Spleen (tissue), 11 donors: ENCODE measurements around the gene KIF21B. TPM values are rescaled to one million over a fixed set of nuclear protein-coding genes. Genes with fewer than 3 reads are reported as not detected.

ENCODE experiments used
- DNase-seq: peaks from one replicate; pipeline ENCODE4 v3.0.0-alpha.2; 2020
- H3K27ac ChIP-seq, 8 donors: fragments of 200-600 bp; sonication (generic) in 7 of 8; 1 replicate in 4 of 8; 2 replicates in 4 of 8; pipeline versions ENCODE4 v1.5.0 to v1.8.0; 2016 to 2021; ENCODE audit warnings: inconsistent platforms in 4 of 8, mild to moderate bottlenecking in 4 of 8, moderate library complexity in 1 of 8
- H3K27me3 ChIP-seq, 7 donors: fragments of 200-600 bp; sonication (generic) in 6 of 7; replicated peaks in 1 of 7; 1 replicate in 4 of 7; 2 replicates in 3 of 7; pipeline versions ENCODE4 v1.5.0 to v1.8.0; 2016 to 2021; ENCODE audit warnings: inconsistent platforms in 3 of 7, mild to moderate bottlenecking in 1 of 7
- H3K36me3 ChIP-seq, 6 donors: fragments of 200-600 bp; sonication (generic) in 5 of 6; 1 replicate in 4 of 6; 2 replicates in 2 of 6; pipeline versions ENCODE4 v1.5.0 to v1.8.0; 2016 to 2021; ENCODE audit warnings: inconsistent platforms in 2 of 6
- H3K4me1 ChIP-seq, 6 donors: fragments of 200-600 bp; sonication (generic) in 5 of 6; 1 replicate in 3 of 6; 2 replicates in 3 of 6; pipeline versions ENCODE4 v1.5.0 to v1.8.0; 2016 to 2021; ENCODE audit warnings: inconsistent platforms in 3 of 6
- H3K4me3 ChIP-seq, 8 donors: fragments of 200-600 bp; sonication (generic) in 7 of 8; 1 replicate in 4 of 8; 2 replicates in 4 of 8; pipeline versions ENCODE4 v1.5.0 to v1.8.0; 2016 to 2021; ENCODE audit warnings: inconsistent platforms in 4 of 8, mild to moderate bottlenecking in 4 of 8, moderate library complexity in 2 of 8
- H3K9me3 ChIP-seq, 8 donors: fragments of 200-600 bp; sonication (generic) in 7 of 8; 1 replicate in 4 of 8; 2 replicates in 4 of 8; pipeline versions ENCODE4 v1.5.0 to v1.8.0; 2016 to 2021; ENCODE audit warnings: inconsistent platforms in 4 of 8
- POLR2A ChIP-seq, 3 donors: fragments of 450-650 bp; IDR thresholded peaks; one replicate each; pipeline ENCODE4 v1.5.1; 2017; ENCODE audit warnings: antibody characterized with exemption in 3 of 3, mild to moderate bottlenecking in 1 of 3
- POLR2AphosphoS5 ChIP-seq, 3 donors: sonication (generic); formaldehyde crosslinking; IDR thresholded peaks; one replicate each; pipeline ENCODE4 v1.5.1; 2017; ENCODE audit warnings: antibody characterized with exemption in 3 of 3
- WGBS, 5 donors: extraction: QIAGEN DNeasy Blood & Tissue Kit in 3 of 5; methylation state at CpG; one replicate each; pipeline versions ENCODE4 v1.1.5 to v1.1.7; 2013 to 2018; 5-methylcytosine and 5-hydroxymethylcytosine counted together
- intact Hi-C: fragments of 100-400 bp; cut with DNase I; formaldehyde crosslinking; loops from one replicate; pipeline ENCODE4 v1.15.0; 2023; ENCODE audit warnings: low total_unique reads
- polyA plus RNA-seq, 3 donors: library from polyadenylated mRNA; stranded (reverse); fragments of 200-250 nt; gene quantifications; one replicate each; pipeline ENCODE4 v1.2.1, GENCODE V29; 2013
- total RNA-seq, 7 donors: library from RNA; depleted of rRNA in 3 of 7; stranded (reverse); fragments of >200 nt in 3 of 7; fragmentation: NEBNext Ultra II Directional in 4 of 7; extraction: Animal tissue kit (Norgen Biotek cat#: 25700) in 4 of 7; gene quantifications; one replicate each; pipeline versions ENCODE4 v1.1.0 to v1.2.1, GENCODE V29; 2016 to 2021
- TF ChIP-seq, protein P1 (sequence below), 11 experiments: fragments of 200-600 bp in 7 of 11; fragments of 450-650 bp in 4 of 11; sonication (generic) in 4 of 11; IDR thresholded peaks in 8 of 11; conservative IDR thresholded peaks in 3 of 11; 1 replicate in 7 of 11; 2 replicates in 4 of 11; pipeline versions ENCODE4 v1.4.0 to v1.8.0; 2016 to 2021; ENCODE audit warnings: antibody characterized with exemption in 11 of 11, inconsistent platforms in 4 of 11, mild to moderate bottlenecking in 1 of 11
- donor health status: healthy with polysubstance abuse.
- donor health status: DM: no; HTN: no; CAD: no; lungs with moderate emphysema.
- donor health status: DM: no; HTN: no; CAD: no.
- donor health status: Bipolar disorder and iron deficiency.
- donor health status: healthy.
- donor health status: DM: no; HTN: no; CAD: no.
- donor health status: DM: yes; HTN: yes; CAD: no.

Gene KIF21B
- total and polyA plus RNA-seq, 10 donors = 3.0 to 49.0 (median 28.1) TPM

DNA sequence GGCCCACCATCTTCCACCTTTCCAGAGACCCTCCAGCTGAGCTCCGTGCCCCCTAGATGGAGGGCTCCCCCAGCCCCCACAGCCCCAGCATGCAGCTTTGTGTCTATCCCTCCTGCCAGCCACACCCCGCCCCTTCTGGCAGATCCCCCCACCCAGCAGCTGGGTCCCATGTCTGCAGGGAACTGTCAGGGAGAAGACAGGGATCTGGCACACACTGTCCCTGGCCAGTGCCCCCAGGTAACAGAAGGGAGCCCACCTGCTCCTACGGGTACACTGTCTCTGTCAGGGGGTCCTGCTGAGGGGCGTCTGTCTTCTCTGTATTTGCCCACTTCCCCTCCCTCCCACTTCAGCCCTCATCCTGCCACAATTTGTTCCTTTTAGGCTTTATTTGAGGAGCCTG lies 11.2 kb upstream of the KIF21B start:
- intact Hi-C loops = no loop called here
- Histone ChIP-seq H3K4me1 (no peaks in the 10 kb centered on the region), H3K27me3 (no peaks in the 10 kb centered on the region), H3K36me3 (no peaks in the 10 kb centered on the region), H3K9me3 (no peaks in the 10 kb centered on the region), H3K4me3 (no peak overlapping the region), H3K27ac (no peak overlapping the region)
- DNase-seq = no peak
- no peak for TF ChIP-seq POLR2A (IDR thresholded peaks at IDR 0.05)
- TF ChIP-seq, protein P1, sequence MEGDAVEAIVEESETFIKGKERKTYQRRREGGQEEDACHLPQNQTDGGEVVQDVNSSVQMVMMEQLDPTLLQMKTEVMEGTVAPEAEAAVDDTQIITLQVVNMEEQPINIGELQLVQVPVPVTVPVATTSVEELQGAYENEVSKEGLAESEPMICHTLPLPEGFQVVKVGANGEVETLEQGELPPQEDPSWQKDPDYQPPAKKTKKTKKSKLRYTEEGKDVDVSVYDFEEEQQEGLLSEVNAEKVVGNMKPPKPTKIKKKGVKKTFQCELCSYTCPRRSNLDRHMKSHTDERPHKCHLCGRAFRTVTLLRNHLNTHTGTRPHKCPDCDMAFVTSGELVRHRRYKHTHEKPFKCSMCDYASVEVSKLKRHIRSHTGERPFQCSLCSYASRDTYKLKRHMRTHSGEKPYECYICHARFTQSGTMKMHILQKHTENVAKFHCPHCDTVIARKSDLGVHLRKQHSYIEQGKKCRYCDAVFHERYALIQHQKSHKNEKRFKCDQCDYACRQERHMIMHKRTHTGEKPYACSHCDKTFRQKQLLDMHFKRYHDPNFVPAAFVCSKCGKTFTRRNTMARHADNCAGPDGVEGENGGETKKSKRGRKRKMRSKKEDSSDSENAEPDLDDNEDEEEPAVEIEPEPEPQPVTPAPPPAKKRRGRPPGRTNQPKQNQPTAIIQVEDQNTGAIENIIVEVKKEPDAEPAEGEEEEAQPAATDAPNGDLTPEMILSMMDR (IDR thresholded peaks at IDR 0.05 in 8 of 11, conservative IDR thresholded peaks at IDR 0.05 in 3 of 11) = no peak
- no peak for TF ChIP-seq POLR2AphosphoS5 (IDR thresholded peaks at IDR 0.05)
- 80 to 83% (median 82%) methylated on average over 4 of the region's 4 CpGs for WGBS, 5 donors

DNA sequence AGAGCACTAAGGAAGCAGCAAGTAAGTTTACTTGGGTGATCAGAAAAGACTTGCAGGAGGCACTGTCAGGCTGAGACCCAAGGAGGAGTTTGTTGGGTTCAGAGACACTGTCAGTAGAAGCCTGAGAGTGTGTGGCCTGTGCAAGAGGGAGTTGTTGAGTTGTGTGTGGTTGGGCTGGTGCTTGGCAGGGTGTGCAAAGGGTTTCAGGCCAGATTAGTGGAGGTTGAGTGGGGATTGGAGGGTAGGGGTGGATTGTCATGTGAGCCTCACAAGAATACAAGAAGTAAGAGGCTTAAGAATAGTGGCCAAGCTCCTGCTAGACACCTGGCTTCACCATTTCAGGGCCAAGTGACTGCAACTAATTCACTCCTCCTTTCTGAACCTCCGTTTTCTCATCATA lies 8.9 kb upstream of the KIF21B start:
- H3K27ac ChIP-seq = no peak overlapping the region
- H3K27me3 ChIP-seq = no peaks in the 10 kb centered on the region
- H3K9me3 ChIP-seq = no peaks in the 10 kb centered on the region
- no peaks in the 10 kb centered on the region for H3K36me3 ChIP-seq
- peaks cover 1 to 21% (median 17%) of the 10 kb centered on the region in 6 donors for H3K4me1 ChIP-seq
- WGBS, 5 donors = 94 to 98% (median 96%) methylated on average over 1 of the region's 1 CpG
- intact Hi-C loops = no loop called here
- no peak for DNase-seq
- TF ChIP-seq, protein P1 (IDR thresholded peaks at IDR 0.05 in 8 of 11, conservative IDR thresholded peaks at IDR 0.05 in 3 of 11) = no peak
- no peak for TF ChIP-seq POLR2A (IDR thresholded peaks at IDR 0.05)
- no peak for TF ChIP-seq POLR2AphosphoS5 (IDR thresholded peaks at IDR 0.05)
- H3K4me3 ChIP-seq = no peak overlapping the region

DNA sequence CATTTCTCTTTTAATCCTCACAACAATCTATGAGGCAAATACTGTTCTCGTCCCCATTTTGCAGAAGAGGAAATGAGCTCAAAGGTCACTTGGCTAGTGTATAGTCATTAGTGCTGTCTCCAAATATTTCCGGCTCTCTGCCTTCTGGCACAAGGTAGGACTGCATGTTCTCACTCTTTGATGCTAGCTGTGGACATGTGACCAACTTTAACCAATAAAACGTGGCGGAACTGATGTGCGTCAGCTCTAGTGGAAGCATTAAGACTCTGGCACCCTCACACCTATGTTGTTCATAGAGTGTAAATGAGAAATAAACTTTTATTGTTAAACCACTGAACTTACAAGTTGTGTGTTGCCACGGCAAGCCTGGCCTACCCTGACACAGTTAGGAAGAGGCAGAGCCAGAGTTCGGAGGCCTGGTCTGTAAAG lies 5.0 kb upstream of the KIF21B start:
- Histone ChIP-seq H3K36me3 (no peaks in the 10 kb centered on the region), H3K4me3 (no peak overlapping the region), H3K27ac (peak overlapping the region in 6 of 8 donors; percentile 46 to 76 (median 61)), H3K27me3 (no peaks in the 10 kb centered on the region), H3K4me1 (peaks cover 20 to 59% (median 54%) of the 10 kb centered on the region in 6 donors), H3K9me3 (no peaks in the 10 kb centered on the region)
- 66 to 76% (median 71%) methylated on average over 7 of the region's 7 CpGs for WGBS, 5 donors
- peak in 1 of 3 donors; percentile 63 for TF ChIP-seq POLR2AphosphoS5 (IDR thresholded peaks at IDR 0.05)
- TF ChIP-seq, protein P1 (IDR thresholded peaks at IDR 0.05 in 8 of 11, conservative IDR thresholded peaks at IDR 0.05 in 3 of 11) = no peak
- DNase-seq = no peak
- intact Hi-C loops = no loop called here

DNA sequence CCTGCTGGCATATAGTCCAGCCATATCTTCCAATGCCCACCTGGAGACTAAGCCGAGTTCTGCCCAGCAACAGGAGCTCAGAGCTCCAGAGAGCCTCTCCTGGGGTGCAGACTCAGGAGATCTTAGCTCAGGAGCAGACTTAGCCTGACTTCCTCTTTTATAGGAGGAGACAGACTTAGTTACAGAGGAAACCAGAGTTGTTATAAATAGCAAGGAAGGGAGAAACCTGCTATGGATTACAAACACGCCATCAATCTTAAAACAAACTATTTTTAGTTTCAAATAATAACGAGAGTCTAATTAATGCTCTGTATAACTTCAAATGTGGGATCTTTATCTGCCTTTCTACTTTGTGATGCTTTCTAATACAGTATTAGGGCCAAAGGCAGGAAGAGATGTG lies 3.3 kb upstream of the KIF21B start:
- DNase-seq = no peak
- no peaks in the 10 kb centered on the region for H3K36me3 ChIP-seq
- no peak overlapping the region for H3K4me3 ChIP-seq
- H3K27me3 ChIP-seq = no peaks in the 10 kb centered on the region
- WGBS, 5 donors = 10 to 23% (median 12%) methylated on average over 3 of the region's 3 CpGs
- H3K4me1 ChIP-seq = peaks cover 28 to 73% (median 66%) of the 10 kb centered on the region in 6 donors
- peak overlapping the region in 6 of 8 donors; percentile 32 to 76 (median 63) for H3K27ac ChIP-seq
- intact Hi-C loops = no loop called here
- H3K9me3 ChIP-seq = no peaks in the 10 kb centered on the region
- TF ChIP-seq POLR2AphosphoS5 (IDR thresholded peaks at IDR 0.05) = no peak
- TF ChIP-seq, protein P1 (IDR thresholded peaks at IDR 0.05 in 8 of 11, conservative IDR thresholded peaks at IDR 0.05 in 3 of 11) = no peak
- no peak for TF ChIP-seq POLR2A (IDR thresholded peaks at IDR 0.05)
